Bronchial epithelial cell (primary cell): Measurements from ENCODE around the gene PLXNA1. TPM values are rescaled to one million over a fixed set of nuclear protein-coding genes. Genes with fewer than 3 reads are reported as not detected.

Experiments used
- DNase-seq: peaks from one replicate; pipeline ENCODE4 v3.0.0-alpha.2; 2010; ENCODE audit warnings: low read depth
- FAIRE-seq: peaks from 2 replicates; lab custom pipeline; 2011; peaks lifted over from hg19 to GRCh38; lab: Jason Lieb, UNC
- H3K27me3 ChIP-seq: 2 replicates; pipeline ENCODE4 v1.5.1; 2011; ENCODE audit warnings: low read length; ENCODE audit not compliant: control insufficient read depth, insufficient read depth
- H3K36me3 ChIP-seq: 2 replicates; pipeline ENCODE4 v1.5.1; 2011; ENCODE audit warnings: low read length; ENCODE audit not compliant: control insufficient read depth, insufficient read depth
- H3K4me3 ChIP-seq: 2 replicates; pipeline ENCODE4 v1.5.1; 2011; ENCODE audit warnings: mild to moderate bottlenecking, low read depth, low read length, control low read depth
- total RNA-seq: library from RNA; depleted of rRNA; stranded (reverse); fragments of >200 nt; gene quantifications from 2 replicates; pipeline ENCODE4 v1.2.1, GENCODE V29; 2014
- TF ChIP-seq, protein P1 (sequence below): IDR thresholded peaks from 2 replicates; pipeline ENCODE4 v1.5.1; 2011; ENCODE audit warnings: mild to moderate bottlenecking, moderate library complexity, low read length, control low read depth, inconsistent platforms; ENCODE audit not compliant: insufficient read depth, severe bottlenecking

Gene PLXNA1
- total RNA-seq, 1 donor from 2014 or later, result 53.4 TPM

GRCh38 chr3:126983653-126984390, 907 bp downstream of the PLXNA1 start:
- Histone ChIP-seq H3K36me3 (peaks cover 5% of the 10 kb centered on the region), H3K27me3 (no peaks in the 10 kb centered on the region), H3K4me3 (peak overlapping the region; percentile 85)
- FAIRE-seq, result no peak
- TF ChIP-seq, protein P1, sequence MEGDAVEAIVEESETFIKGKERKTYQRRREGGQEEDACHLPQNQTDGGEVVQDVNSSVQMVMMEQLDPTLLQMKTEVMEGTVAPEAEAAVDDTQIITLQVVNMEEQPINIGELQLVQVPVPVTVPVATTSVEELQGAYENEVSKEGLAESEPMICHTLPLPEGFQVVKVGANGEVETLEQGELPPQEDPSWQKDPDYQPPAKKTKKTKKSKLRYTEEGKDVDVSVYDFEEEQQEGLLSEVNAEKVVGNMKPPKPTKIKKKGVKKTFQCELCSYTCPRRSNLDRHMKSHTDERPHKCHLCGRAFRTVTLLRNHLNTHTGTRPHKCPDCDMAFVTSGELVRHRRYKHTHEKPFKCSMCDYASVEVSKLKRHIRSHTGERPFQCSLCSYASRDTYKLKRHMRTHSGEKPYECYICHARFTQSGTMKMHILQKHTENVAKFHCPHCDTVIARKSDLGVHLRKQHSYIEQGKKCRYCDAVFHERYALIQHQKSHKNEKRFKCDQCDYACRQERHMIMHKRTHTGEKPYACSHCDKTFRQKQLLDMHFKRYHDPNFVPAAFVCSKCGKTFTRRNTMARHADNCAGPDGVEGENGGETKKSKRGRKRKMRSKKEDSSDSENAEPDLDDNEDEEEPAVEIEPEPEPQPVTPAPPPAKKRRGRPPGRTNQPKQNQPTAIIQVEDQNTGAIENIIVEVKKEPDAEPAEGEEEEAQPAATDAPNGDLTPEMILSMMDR, result no peak
- no peak for DNase-seq

DNA sequence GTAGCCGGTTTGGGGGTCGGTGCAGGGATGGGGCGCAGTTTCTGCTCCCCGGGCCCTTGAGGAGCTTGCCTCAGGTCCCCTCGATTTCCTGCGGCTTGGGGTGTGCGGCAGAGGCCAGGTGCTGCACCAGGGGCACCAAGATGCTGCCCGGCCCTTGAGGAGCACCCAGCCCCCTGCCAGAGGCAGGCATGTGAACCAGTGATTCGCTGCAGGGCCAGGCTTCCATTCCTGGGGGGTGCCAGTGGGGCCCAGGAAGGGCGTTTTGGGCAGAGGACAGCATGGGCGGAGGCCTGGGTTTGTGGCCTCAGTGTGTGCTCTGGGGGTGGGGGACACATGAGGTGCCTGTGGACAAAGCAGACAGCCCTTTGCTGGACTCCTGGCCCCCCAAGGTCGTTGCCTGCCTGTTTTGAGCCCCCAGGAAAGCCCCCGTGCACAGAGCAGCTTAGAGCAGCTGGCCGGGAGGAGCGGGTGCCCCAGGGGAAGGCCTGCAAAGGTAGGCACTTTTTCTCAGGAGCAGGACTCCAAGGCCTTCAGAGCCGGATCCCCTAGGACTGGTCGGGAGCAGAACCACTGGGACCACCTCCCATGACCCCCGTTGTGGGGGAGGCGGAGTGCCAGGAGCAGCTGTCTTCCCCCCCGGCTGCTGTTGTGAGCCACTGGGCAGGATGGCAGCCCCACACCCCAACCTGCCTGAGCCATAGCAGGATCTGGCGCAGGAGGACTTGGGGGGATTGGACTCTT, 1.6 kb downstream of the PLXNA1 start:
- Histone ChIP-seq H3K36me3 (peaks cover 13% of the 10 kb centered on the region), H3K27me3 (no peaks in the 10 kb centered on the region), H3K4me3 (peak overlapping the region; percentile 85)
- DNase-seq, result no peak
- no peak for FAIRE-seq
- TF ChIP-seq, protein P1, result no peak

GRCh38 chr3:126985132-126985985, 2.4 kb downstream of the PLXNA1 start:
- Histone ChIP-seq H3K27me3 (no peaks in the 10 kb centered on the region), H3K36me3 (peaks cover 21% of the 10 kb centered on the region), H3K4me3 (peak overlapping the region; percentile 85)
- FAIRE-seq (no peak), DNase-seq (no peak)
- TF ChIP-seq, protein P1, result no peak

GRCh38 chr3:126986001-126986400, 3.1 kb downstream of the PLXNA1 start:
- DNase-seq (no peak), FAIRE-seq (no peak)
- TF ChIP-seq, protein P1, result no peak
- no peak overlapping the region for H3K4me3 ChIP-seq
- peaks cover 25% of the 10 kb centered on the region for H3K36me3 ChIP-seq
- H3K27me3 ChIP-seq, result no peaks in the 10 kb centered on the region

DNA sequence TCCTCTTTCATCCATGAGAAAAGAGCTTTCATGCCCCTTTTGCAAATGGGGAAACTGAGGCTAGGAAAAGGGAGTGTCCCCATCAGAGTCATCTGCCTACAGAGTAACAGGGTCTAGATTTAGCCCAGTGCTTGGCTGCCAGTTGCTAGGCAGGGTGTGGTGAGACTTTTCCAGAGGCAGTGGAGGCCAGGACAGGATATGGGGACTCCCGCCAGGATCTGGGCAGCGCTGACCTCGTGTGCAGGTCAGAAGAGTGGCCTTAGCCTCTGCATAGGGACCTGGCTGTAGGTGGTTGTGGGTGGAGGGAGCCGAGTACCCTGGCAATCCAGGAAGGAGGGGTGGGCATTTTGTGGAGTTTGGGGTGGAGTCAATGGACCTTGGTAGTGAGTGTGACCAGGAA, 4.2 kb downstream of the PLXNA1 start:
- Histone ChIP-seq H3K4me3 (no peak overlapping the region), H3K36me3 (peaks cover 30% of the 10 kb centered on the region), H3K27me3 (no peaks in the 10 kb centered on the region)
- FAIRE-seq (no peak), DNase-seq (no peak)
- TF ChIP-seq, protein P1, result no peak
